MM.1S (cell line): ENCODE data around the gene GTF3C2.

ENCODE experiments used
- CTCF ChIP-seq: fragments of 300-600 bp; sonication (generic); IDR thresholded peaks from 2 replicates; pipeline ENCODE4 v1.5.1; 2016; ENCODE audit warnings: antibody characterized with exemption, low read length, mixed read lengths
- EZH2 ChIP-seq: fragments of 300-600 bp; sonication (generic); optimal IDR thresholded peaks from 2 replicates; pipeline ENCODE3; 2017; ENCODE audit warnings: low read depth, mild to moderate bottlenecking, antibody characterized with exemption, low read length, mixed read lengths

- TF ChIP-seq CTCF = no peak
- no peak for TF ChIP-seq EZH2
Measured at GRCh38 chr2:27372937-27373336, 16.4 kb upstream of the GTF3C2 start.
